Fibroblast of skin of scalp (primary cell): Measurements from ENCODE around the gene GPR137. TPM values are rescaled to one million over a fixed set of nuclear protein-coding genes. Genes with fewer than 3 reads are reported as not detected.
"Not testable (repeated sequence)": the region's sequence is repeated elsewhere in the genome, so short reads cannot be mapped to it uniquely, and the experiment has no call there.

ENCODE experiments used
- DNase-seq: peaks from one replicate; pipeline ENCODE4 v3.0.0-alpha.2; 2013
- polyA plus RNA-seq, 2 experiments: library from polyadenylated mRNA; unstranded; fragments of 120-200 nt; gene quantifications; one replicate each; pipeline ENCODE4 v1.2.1, GENCODE V29; 2013; ENCODE audit not compliant: insufficient read length in 2 of 2

GPR137 gene
- 44.2 TPM for polyA plus RNA-seq (2013, experiment 1 of 2; ENCODE audit: insufficient read length)
- polyA plus RNA-seq (2013, experiment 2 of 2; ENCODE audit: insufficient read length) = 37.6 TPM

GRCh38 chr11:64284962-64285884 lies at the start of gene GPR137:
TSS of gene GPR137 (plus strand) at chr11:64285848. CDS start at chr11:64286525, 677 bp downstream.
- peak; percentile 70 for DNase-seq

GRCh38 chr11:64237484-64237951 lies 48.1 kb upstream of the GPR137 start:
- no peak for DNase-seq

DNA sequence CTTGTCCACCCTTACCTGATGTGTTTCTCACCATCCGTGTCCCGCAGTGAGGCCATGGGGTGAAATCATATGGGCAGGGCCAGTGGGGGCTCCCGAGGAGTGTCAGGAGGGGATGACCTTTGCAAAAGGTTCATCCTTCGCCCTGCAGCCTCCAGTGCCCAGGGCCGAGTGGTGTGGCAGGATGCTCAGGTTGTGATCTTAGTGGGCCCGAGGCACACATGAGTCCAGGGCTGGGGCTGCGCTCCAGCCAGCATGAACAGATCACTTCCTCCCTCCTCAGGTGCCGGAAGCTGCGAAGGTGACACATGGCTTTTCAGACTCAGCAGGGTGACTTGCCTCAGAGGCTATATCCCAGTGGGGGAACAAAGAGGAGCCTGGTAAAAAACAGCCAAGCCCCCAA lies 47.6 kb upstream of the GPR137 start:
- DNase-seq = no peak

DNA sequence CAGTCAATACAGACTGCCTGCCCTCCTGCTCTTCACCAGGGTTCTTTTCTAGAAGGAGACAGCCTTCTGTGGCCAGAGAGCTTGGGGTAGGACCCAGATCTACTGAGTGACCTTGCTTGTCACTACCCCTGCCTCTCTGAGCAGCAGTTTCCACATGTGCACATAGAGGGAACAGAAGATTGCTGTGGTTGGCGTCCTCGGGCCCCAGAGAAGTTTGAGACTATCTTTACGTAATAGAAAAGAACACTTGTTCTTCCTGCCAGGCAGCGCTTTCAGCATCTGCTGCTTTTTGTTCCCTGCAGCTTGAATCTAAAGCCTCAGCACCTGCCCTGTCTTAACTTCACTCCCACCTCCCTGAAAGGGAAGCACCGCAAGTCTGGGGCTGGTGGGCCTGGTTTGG lies 46.6 kb upstream of the GPR137 start:
- DNase-seq = no peak

- no peak for DNase-seq
Observed at GRCh38 chr11:64239662-64240434, 45.8 kb upstream of the GPR137 start.

DNA sequence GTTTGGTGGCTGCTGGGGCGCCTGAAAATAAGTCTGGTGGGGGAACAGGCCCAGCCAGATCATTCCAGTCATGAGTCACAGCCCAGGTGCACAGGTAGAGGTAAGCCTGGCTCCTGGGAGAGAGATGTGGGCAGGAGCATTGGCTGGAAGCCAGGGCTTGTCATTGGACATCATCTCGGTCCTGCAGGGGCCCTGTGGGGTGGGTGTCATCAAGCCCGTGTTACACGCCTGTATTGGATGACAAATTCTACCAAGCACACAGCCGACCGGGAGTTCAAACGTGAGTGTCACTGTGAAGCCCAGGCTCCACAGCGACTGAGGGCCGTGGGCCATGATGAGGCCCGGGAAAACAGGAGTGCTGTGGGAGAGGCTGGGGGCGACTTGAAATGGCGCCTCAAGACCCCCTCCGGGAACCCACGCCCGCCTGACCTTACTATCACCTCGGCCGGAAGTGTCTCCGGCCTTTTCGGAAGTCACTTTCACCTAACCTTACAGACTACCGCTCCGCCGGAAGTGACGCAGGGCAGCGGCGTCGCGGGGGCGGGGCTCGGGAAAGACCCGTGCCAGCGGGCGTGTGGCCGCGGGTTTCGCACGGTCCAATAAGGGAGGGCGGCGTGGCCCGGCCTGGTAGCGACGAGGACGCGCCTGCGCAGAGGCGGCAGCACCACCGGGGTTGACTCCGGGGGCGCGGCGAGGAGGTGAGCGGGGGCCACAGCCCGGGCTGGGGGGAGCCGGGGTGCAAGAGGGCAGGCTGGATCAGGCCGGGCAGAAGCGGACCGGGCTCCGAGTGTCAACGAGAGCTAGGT lies 45.0 kb upstream of the GPR137 start, which contains the start of gene FKBP2:
Gene FKBP2, plus strand, starts transcription at position 661 of the 806 bp plus-strand sequence. CDS start 1,293 bp downstream, outside the sequence.
- DNase-seq = peak; percentile 98

- DNase-seq = peak; percentile 99
Observed at GRCh38 chr11:64241241-64241490, 44.5 kb upstream of the GPR137 start.

DNA sequence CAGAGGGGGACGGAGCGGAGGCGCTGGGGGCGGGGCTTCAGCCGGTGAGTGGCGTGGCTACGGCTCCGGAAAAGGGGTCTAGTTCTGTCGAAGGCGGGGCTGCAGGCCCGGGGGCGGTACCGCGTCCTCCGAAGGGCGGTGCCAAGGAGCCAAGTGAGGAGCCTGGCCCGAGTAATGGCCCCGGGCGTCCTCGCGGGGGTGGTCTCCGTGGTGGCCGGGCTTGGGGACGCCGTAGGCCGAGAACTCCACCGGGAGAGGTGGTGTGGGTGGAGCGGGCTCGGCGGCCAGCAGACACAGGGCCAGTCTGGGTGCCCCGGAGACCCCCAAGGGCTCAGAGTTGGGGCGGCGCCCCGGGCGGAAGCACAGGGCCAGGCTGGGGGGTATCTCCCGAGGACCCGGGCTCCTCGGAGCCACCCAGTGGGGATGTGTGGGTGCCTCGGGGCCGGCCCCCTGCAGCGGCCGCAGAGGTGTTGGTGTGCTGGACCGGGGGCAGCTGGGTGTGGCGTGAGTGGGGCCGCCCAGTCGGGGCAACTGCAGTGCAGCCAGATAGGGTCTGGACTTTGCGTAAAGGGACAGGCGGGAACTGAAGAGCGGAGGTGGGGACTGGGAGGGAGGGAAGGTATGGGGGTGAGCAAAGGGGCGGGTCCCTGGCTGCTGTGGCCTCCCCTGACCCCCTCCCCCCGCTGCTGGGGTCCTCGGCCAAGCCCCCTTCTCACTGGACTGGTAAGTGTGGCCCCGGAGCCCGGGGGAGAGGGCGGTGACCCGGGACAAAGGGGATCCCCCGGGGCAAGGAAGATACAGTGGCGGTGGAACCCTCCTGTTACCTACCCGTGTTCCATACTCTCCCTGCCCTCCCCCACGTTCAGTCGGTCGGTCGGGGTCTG lies 43.9 kb upstream of the GPR137 start:
- DNase-seq = no peak

- no peak for DNase-seq
Observed at GRCh38 chr11:64243236-64243854, 42.3 kb upstream of the GPR137 start.

GRCh38 chr11:64244107-64244506 lies 41.5 kb upstream of the GPR137 start:
- no peak for DNase-seq

DNA sequence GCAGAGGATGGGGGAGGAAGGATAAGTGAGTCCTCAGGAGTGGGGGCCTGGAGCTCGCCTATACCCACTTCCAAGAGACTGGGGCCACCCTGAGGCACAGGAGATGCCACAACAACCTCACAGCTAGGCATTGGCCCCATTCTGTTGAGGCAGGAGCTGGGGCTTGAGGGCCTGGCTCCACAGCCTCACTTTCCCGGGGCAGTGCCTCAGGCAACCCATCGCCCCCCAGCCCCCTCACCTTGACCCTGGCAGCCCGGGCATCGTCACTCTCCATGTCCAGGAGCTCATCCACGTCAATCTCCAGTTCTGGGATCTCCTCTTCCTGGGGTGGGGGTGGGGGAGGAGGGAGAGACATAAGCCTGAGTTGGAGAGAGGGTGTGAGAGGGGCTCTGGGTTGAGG lies 40.7 kb upstream of the GPR137 start:
- no peak for DNase-seq

- no peak for DNase-seq
Observed at GRCh38 chr11:64245401-64245796, 40.2 kb upstream of the GPR137 start.

DNA sequence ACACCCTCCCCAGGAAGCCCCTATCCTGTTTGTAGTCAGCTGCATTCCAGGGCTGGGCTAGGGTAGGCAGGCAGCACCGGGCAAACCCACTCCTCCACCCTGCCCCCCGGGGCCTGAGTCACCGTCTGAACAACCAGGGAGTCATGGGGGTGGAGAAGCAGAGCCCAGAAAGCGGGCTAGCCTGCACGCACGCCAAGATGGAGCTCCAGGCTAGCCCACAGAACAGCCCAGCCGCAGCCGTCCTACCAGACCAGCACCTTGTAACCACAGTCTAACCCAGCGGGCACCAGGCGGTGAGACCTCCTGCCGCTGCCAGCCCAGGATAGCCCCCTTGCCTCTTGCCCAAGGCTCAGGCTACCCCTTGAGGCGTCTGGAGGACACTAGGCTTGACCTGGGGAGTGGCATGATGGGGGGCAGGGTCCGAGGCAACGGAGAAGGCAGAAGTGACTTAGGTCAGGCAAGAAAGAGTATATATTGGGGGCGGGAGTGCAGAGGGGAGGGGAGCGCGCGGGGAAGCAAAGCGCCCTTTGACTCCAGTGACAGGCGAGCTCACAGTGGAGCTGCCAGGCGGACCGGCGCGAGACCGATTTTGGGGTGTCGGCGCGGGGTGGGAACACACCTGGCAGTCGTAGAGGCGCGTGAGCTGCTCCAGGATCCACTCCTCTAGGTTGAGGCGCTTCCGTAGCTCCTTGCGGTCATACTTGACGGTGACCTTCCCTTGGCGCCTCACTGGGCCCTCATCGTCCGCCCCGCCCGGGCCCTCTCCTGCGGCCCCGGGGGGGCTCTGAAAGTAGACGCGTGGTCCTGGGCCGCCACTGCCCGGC lies 39.6 kb upstream of the GPR137 start:
- peak; percentile 96 for DNase-seq

- not testable (repeated sequence) for DNase-seq
Observed at GRCh38 chr11:64246621-64246870, 39.1 kb upstream of the GPR137 start.

GRCh38 chr11:64246871-64247728 lies 38.5 kb upstream of the GPR137 start, which contains the start of gene PPP1R14B:
TSS of gene PPP1R14B (minus strand) at chr11:64246943. CDS start at chr11:64246673, 270 bp downstream.
- DNase-seq = peak; percentile 92

GRCh38 chr11:64247729-64248531 lies 37.7 kb upstream of the GPR137 start:
- no peak for DNase-seq

DNA sequence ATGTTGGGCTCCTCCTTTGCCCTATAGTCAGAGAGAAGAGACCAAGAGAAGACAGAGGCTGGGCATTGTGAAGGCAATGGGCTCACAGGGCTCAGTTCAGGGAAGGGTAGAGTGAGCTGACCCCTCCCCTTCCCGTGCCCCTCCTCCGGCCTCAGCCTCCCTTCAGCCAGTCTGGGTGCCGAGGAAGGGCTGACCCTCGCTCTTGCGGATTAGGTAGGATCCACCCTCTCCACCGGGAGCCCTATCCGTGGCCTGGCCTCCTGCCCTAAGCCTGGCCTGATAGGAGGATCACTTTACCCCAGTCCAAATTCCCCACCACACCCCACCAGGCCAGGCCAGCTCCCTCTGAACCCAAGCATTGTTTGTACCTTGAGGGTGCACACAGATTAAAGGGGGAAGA lies 37.1 kb upstream of the GPR137 start:
- DNase-seq = no peak

- no peak for DNase-seq
Observed at GRCh38 chr11:64249038-64249437, 36.6 kb upstream of the GPR137 start.
